ENCODE data around the gene LMOD1.
"Not testable (repeated sequence)": the region's sequence is repeated elsewhere in the genome, so short reads cannot be mapped to it uniquely, and the experiment has no call there.

LMOD1 gene

GRCh38 chr1:201945863-201946223, 505 bp downstream of the LMOD1 start:
- no peak for DNase-seq

GRCh38 chr1:201945157-201945556, 1.2 kb downstream of the LMOD1 start:
- DNase-seq, result no peak

- no peak for DNase-seq
Observed at GRCh38 chr1:201944639-201945038, 1.7 kb downstream of the LMOD1 start.

GRCh38 chr1:201944002-201944401, 2.3 kb downstream of the LMOD1 start:
- no peak for DNase-seq

GRCh38 chr1:201942129-201942495, 4.2 kb downstream of the LMOD1 start:
- DNase-seq, result no peak

- DNase-seq, result no peak
Observed at GRCh38 chr1:201941420-201942128, 4.8 kb downstream of the LMOD1 start.

GRCh38 chr1:201940316-201940715, 6.0 kb downstream of the LMOD1 start:
- not testable (repeated sequence) for DNase-seq

- no peak for DNase-seq
Observed at GRCh38 chr1:201939574-201939973, 6.8 kb downstream of the LMOD1 start.

GRCh38 chr1:201939148-201939547, 7.2 kb downstream of the LMOD1 start:
- no peak for DNase-seq

GRCh38 chr1:201938440-201939035, 7.8 kb downstream of the LMOD1 start:
- DNase-seq, result no peak

- DNase-seq, result no peak
Observed at GRCh38 chr1:201937624-201938213, 8.6 kb downstream of the LMOD1 start.

GRCh38 chr1:201933840-201934430, 12.4 kb downstream of the LMOD1 start:
- DNase-seq, result no peak

GRCh38 chr1:201930803-201931202, 15.5 kb downstream of the LMOD1 start:
- no peak for DNase-seq

GRCh38 chr1:201930137-201930536, 16.2 kb downstream of the LMOD1 start:
- DNase-seq, result no peak

- no peak for DNase-seq
Observed at GRCh38 chr1:201928266-201928665, 18.1 kb downstream of the LMOD1 start.

- no peak for DNase-seq
Observed at GRCh38 chr1:201925981-201926645, 20.2 kb downstream of the LMOD1 start.

GRCh38 chr1:201925301-201925567, 21.1 kb downstream of the LMOD1 start:
- DNase-seq, result no peak

GRCh38 chr1:201921952-201922558, 24.3 kb downstream of the LMOD1 start:
- no peak for DNase-seq

GRCh38 chr1:201918343-201918742, 28.0 kb downstream of the LMOD1 start:
- DNase-seq, result no peak

- no peak for DNase-seq
Observed at GRCh38 chr1:201917362-201918033, 28.9 kb downstream of the LMOD1 start.

GRCh38 chr1:201916649-201917249, 29.6 kb downstream of the LMOD1 start:
- DNase-seq, result no peak

- no peak for DNase-seq
Observed at GRCh38 chr1:201914456-201915235, 31.7 kb downstream of the LMOD1 start.

All from GDM1 (cell line).